Measurements from ENCODE around the gene ACTL10.

The ACTL10 gene

DNA sequence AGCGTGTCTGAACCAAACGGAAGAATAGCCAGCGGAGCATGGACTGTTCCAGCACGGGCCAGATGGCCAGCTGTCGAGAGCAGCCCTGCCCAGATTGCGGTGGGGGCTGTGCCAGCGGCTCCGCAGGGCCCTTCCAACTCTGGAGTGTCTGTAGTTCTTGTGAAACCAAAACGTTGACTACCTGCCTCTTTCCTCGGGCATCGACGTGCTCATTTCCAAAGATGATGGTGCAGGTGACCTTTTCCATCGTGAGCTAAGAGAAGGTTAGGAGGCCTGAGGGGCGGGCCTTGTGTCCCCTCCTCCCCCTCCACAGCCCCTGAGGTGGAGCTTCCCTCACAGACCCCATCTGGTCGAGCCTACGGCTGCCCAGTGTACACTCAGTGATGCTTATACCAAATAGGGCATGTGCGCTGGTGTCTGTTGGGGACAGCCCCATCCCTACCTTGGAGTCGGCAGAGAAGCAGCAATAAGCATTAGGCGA lies 17.5 kb upstream of the ACTL10 start:
- no peak for DNase-seq (ENCODE audit: low spot score)

DNA sequence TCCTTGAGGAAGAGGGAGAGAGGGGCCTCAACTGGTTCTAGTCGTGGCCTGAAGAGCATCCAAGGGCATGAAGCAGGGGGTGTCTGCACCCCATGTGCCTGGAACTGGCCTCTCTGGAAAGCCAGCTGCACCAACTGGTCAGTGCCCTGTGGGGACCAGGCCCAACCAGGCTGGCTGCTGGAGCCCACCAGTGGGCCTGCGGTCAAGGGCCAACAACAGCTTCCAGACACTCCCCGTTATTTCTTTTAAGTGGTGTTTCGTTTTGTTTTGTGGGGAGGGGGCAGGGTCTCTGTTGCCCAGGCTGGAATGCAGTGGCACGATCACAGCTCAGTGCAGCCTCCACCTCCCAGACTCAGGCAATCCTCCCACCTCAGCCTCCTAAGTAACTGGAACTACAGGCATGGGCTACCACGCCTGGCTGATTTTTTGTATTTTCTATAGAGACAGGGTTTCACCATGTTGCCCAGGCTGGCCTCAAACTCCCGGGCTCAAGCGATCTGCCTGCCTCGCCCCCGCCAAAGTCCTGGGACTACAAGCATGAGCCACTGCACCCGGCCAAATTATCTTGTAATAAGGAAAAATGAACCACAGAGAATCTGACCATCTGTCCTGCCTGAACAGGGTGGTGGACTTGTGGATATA lies 16.5 kb upstream of the ACTL10 start:
- no peak for DNase-seq (ENCODE audit: low spot score)

DNA sequence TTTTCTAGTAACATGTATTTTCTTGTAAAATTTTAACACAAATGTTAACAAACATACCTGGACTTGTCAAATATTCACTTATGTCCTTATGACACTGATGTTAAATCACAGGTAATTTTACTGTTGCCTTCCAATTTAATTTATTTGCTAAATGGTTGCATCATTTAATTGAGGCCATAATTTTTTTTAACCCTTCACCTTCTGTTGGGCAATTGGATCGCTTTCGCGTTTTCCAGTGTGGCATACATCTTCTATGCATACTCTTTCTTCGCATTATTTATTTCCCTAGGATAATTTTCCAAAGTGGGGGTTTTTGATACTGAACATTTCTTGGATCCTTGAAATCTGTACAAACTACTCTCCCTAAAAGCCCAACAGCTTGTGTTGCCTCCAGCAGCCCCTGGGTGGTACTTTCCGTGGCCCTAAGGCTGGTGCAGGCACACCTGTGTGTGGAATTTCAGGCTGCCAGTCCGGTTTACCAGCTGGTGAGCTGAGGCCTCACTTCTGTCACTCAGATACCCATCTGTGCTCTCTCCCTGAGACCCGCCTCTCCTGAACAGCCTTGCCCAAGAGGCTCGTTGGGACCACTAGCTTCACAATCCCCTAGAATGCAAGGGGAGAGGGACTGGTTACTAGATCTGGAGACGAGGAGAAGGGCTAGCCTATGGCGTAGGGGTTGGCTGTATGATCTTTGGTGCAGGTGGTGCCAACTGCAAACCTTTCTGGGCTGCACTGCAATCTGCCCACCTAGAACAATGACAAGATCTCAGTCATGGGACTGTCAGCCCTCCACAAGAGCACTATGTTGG lies 15.8 kb upstream of the ACTL10 start:
- DNase-seq (ENCODE audit: low spot score), result no peak

DNA sequence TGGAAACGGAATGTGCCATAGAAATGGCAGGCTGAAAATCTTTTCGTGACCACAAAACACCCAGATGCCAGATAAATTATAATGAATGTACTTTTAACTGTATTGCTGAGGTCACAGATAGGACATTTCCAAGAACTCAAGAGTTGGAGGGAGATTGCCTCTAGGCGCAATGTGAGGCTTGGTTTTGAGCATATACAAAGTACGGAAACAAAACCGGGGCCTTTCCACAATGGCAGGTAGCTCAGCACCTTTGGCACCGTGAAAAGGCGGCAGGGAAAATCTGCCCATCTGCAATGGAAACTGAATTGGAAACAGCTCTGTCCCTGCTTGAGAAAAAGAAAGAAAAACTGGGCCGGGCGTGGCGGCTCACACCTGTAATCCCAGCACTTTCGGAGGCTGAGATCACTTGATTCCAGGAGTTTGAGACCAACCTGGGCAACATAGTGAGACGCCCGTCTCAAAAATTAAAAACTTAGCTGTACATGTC lies 15.1 kb upstream of the ACTL10 start:
- DNase-seq (ENCODE audit: low spot score), result no peak

DNA sequence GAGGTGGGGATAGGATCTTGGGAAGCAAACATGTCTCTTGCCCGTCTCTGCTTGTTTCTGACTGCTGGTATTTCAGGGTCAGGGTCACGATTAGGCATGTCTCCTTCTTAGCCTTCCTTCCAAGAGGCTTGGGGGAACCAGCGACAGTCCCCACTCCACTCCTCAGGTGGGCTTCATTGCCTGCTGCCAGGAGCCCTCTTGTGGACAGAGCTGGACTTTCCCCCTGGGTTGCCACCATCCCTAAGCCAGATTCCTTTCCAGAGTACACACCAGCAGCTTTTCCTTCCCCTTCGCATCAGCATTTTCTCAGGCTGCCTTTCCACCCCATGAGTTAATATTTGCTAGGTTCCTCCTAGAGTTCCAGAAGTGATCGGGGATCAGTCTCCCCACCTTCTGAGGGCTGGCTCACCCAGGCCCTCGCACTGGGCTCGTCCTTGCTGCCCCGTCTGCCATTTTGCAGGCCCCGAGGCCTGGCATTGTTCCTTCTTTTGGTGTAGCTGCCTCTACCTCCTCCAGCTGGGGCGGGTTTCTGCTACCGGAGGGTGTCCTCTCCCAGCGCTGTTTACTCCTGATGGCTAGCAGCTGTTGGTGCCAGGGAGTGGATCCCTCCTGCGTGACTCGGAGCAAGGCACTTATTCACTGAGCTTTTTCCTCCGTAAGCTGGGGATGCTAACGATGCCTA lies 13.4 kb upstream of the ACTL10 start:
- peak; percentile 44 for DNase-seq (ENCODE audit: low spot score)

DNA sequence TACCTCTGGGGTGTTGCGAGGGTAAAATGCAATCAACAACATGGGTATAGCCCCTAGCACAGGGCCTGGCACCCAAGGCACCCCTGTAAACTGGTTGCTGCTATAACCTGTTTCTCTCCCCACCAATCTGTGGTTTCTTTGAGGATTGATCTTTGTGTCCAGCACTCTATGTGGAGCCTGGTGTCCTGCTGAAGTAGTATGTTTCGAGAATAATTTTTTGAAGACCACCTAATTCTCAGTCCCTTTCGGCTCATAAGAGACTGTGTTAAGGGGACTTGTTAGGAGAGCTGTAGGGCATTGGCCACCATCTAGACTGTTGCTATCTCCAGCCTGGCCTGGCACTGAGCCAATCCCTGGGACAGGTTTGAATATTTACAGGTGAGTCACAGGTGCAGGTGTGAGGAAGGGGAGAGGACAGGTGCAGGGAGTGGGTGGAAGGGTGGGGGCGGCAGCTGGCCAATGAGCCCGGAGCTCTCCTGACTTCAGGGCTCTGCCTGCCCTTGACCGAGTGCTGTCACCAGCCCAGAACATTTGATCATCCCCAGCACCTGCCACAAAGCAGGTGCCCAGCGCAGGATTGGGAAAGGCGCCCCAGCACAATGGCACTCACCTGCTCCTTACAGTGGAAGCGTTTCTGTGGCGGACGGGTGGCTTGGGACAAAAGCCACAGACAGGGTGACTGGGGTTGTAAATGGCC lies 12.7 kb upstream of the ACTL10 start:
- no peak for DNase-seq (ENCODE audit: low spot score)

DNA sequence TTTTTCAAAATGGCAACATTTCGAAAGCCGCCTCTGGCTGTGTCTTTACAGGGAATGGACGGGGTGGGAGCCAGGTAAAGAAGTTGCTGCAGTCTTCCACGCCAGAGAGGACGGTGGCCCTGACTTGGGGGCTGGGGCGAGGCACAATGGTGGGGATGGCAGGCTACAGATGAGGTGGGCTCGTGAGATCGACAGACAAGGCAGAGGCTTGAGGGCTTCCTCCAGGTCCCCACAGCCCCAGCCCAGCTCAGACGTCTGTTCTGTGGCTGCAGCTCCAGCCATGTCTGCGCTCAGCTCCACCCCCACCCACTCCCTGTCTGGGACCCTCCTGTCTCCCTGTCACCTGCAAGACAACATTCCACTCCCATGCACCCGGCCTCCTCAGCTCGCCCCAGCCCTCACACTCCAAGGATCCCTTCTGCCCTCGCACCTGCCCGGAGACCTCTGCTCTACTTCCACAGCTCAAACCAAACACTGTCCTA lies 12.0 kb upstream of the ACTL10 start:
- DNase-seq (ENCODE audit: low spot score), result no peak

DNA sequence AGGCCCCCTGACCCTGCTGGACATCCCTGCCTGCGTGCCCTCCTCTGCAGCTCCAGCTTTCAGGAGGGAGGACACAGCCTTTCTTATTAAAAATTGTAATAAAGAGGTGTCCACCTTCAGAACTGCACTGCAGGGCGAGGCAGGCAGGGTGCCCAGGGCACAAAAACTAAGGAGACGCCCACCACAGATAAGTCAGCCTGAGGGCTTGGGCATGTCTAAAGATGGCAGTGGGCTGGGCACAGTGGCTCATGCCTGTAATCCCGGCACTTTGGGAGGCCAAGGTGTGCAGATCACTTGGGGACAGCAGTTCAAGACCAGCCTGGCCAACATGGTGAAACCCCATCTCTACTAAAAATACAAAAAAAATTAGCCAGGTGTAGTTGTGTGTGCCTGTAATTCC lies 11.6 kb upstream of the ACTL10 start:
- no peak for DNase-seq (ENCODE audit: low spot score)

DNA sequence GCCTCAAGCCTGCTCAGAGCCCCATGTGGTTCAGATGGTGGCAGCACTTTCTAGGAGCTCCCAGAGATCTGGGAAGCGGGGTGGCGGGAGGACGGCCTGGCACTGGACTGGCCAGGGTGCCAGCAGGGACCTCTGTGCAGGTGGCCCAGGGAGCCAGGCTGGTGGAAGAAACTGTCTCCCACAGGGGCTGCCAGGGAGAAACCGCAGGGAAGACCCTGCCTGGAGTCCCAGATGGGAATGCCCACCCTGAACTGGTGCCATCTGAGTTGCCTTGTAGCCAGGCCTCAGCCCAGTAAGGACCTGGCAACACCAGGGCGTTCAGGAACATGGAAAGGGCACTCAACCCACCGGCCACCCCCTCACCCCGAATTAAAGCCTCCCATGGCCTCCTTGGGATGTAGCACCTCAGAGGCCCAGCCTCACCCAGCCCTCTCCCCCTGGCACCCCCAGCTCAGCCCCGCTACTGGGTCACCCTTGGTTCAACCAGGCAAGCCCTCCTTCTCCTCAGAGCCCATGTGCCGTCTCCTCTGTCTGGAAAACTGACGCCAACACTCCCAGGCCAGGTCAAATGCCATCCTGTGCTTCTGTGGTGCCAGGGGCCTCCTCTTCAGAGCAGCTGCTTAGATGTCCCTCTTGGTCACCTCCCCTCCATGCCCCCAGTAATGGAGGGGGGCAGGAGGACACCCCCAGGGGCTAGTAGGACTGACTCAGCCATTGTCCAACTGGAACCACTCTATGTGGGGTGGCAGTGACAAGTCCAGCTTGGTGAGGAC lies 10.5 kb upstream of the ACTL10 start:
- no peak for DNase-seq (ENCODE audit: low spot score)

DNA sequence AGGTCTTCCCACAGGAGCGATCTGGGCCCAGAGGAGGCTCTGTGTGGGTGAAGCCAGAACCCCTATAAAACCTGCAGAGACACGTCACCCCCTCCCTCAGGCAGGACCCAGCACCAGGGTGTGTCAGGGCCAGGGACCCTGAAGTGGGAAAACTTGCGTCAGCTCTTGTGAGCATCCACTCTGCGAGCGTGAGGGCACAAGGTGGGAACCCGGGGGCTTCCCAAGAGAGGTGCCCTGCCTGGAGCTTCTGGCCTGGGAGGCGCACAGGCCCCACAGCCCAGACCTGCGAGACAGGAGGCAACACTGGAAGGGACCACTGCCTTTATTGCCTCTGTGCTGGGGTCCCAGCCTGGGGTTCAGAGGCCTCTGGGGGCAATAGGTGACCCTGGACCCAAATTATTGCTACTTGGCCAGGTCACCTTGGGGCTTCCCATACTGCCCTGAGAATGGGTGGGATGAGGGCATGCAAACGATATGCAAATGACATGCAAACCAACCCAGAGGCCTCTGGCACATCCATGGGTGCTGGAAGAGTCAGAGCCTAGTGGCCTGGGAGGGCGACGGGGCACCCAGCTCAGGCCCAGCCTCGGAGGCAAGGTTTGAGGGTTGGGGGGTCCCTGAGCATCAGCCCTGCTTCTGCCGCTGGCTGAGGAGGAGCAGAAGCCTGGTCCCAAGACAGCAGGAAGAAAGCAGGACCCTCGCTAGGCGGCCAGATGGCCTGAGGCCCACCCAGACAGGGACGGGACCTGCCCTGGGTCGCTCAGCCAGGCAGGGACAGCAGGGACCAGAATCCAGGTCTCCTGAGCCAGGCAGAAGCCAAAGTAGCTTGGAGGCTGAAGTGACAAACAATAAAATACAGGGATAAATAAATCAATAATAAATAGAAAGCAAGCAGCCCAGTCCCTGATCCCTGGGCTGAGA lies 9.7 kb upstream of the ACTL10 start:
- DNase-seq (ENCODE audit: low spot score), result no peak

DNA sequence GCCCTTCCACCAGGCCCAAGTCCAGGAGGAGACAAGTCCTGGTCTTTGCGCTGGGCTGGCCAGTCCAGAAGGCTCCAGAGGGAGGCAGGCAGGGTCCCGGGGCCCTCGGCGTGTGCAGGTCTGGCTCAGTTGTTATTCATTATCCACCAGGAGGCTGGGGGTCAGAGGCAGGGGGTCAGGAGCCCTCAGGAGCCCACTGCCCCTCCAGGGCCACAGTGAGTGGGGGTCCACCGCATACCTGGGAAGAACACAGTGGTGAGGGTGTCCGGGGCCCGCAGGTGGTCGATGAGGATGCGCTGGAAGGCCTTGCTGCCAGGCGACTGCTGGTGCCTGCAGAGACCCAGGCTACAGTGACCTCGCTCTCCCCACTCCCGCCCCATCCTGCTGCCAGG lies 9.0 kb upstream of the ACTL10 start:
- DNase-seq (ENCODE audit: low spot score), result no peak

DNA sequence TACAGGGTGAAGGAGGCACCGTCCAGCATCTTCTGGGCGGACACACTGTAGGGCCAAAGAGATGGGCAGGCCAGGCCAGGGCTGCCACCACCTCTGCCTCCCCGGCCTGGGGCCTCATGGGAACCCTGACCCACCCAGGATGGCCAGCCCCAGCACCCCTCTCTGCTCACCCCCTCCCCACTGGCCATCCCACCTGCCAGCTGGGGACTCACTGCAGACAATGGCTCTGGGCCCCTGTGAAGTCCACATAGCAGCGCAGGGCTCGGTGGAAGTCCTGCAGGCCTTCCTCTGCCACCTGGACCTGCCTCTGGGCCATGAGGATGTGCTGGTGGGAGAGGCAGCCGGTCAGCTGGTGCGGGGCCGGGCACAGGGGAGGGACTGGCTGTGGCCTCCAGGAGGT lies 8.2 kb upstream of the ACTL10 start:
- DNase-seq (ENCODE audit: low spot score), result no peak

DNA sequence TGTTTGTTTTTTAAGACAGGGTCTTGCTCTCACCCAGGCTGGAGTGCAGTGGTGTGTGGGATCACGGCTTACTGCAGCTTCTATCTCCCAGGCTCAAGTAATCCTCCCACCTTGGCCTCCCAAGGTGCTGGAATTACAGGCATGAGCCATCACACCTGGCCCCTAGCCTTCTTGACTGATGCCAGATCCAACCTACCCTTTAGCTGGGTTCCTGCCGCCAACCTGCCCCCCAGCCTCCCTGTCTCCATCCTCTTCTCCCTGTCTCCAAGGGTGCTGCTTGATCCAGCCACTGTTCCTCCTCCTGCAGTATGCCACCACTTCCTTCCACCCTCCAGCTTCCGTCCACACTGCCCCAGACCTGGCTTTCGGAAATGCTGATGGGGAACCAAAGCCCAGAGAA lies 7.8 kb upstream of the ACTL10 start:
- DNase-seq (ENCODE audit: low spot score), result no peak

DNA sequence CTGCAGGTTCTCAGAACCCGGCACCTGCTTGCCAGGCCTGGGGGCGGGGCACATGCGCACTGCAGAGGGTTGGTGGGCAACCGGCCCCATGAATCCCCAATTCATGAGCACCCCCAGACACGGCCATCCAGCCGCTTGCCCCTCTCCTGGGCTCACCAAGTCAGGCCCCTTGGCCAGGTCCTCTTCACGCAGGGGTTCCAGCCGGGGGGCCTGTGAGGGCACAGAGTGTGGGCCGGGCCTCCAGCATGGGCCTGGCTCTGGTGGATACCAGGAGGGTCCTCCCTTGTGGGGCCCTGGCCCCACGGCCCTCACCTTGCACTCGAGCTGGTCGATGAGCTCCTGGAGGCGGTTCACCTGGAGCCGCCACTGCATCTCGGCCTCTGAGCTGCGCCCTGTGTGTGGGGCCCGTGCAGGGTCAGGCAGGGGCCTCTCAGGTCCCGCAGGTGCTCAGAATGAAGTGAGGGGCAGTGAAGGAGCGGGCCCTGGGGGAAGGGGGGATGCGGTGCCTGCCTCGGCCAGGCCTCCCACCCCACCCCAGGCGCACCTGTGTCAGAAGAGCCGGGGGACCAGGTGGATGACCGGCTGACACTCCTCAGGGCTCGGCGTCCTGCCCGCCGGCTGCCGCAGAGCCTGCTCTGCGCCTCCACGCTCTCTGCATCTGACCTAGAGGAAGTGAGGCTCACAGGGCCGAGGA lies 7.3 kb upstream of the ACTL10 start:
- no peak for DNase-seq (ENCODE audit: low spot score)

DNA sequence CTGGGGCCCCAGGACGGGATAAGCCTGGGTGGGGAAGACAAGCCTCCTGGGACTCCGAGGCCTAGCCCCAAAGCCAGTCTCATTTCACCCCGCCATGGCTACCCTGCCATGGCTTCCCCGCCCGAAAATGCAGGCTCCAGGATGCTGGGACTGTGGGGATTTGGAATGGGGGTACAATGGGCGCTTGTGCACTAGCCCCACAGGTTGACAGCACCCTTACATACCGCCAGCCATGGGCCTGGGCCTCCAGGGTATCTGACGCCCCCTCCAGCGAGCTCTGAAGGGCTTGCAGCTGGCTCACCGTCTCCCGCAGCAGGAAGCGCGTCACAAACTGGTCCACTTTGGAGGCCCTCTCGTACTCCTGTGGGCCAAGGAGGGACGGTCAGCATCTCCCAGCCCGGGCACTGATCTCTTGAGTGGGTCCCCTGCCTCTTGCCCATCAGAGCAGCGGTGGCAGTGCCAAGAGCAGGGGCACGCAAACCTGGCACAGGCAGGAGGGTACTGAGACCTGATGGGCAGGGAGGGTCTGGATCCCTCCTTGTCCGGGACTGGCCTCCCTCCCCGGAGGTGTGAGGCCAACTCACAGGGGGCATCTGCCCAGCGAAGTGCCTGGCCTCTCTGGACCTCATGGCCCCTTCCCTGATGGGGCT lies 6.6 kb upstream of the ACTL10 start:
- DNase-seq (ENCODE audit: low spot score), result no peak

DNA sequence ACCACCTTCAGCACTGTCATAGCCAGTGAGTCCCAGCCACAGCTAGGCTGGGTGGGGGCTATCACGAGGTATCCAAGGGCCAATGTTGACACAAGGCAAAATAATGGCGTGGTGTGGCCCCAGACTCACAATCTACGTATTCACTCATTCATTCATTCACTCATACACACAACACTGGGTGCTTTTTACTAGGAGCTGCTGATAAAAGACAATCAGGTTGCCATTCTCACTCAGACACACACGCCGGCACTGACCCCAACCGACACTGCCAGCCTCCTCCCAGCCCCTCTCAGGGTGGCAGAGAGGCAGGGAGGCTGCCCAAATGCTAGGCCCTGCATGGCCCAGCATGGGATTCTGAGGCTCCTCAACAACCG lies 6.1 kb upstream of the ACTL10 start:
- DNase-seq (ENCODE audit: low spot score), result no peak

DNA sequence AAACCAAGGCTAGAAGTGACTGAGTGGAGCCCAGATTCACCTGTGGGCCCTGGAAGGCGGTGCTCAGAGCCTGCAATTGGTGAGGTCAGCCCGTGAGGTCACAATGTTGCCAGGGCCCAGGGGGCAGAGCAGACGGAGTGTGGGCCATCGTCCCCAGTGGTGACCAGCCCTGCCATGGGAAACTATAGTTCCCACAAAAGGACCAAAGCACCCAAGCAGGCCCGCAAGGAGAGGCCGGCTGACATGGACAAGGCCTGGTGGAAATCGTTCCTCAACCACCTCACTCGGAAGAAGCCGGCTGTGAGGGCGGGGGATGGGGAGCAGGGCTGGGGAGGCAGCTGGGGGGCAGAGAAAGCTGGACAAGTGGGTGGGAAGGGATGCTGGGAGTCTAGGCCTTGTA lies 4.6 kb upstream of the ACTL10 start, which contains the start of gene C20orf144:
Gene C20orf144, plus strand, starts transcription at position 156 of the 400 bp plus-strand sequence. Its CDS starts 19 bp downstream, at position 175.
- no peak for DNase-seq (ENCODE audit: low spot score)

DNA sequence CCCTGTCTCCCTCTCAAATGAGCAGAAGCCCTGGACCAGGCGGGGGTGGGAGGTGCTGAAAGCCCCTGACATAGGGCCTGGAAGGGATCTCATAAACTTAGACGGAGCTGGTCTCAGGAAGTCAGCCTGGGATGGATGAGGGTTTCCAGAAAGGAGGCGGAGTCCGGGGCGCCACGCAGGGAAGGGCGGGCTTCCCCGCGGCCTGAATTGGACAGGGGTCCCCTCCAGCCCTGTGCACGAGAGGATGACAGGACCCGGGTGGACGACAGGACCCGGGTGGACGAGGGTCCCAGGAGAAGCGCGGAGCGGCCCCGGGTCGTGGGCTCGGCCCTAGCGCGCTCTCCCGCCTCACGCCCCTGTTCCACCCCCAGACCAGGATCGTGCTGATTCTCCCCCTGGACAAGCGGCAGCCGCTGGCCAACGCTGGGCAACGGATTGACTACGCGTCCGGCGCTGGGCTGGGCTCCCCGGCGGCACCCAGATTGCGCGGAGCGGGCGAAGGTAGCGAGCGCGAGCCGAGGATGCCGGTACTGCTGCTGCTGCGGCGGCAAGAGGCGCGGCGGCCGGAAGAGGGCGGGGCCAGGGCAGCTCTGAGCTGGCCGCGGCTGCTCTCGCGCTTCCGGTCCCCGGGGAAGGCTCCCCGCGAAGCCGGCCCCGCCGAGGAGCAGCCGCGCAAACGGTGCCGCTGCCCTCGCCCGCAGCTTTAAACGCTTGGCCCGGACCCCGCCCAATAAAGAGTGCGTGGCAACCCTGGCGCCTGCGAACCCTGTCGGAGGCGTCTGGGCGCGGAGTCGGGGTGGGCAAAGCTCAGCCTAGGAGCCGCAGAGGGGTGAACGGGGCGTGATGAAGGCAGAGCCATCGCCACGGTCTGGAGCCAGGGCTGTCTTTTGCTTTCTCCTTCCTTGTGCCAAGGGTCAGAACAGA lies 3.3 kb upstream of the ACTL10 start:
- DNase-seq (ENCODE audit: low spot score), result peak; percentile 81
